GM21786 (cell line): ENCODE measurements around the gene ATP2B1.

Experiments
- ATAC-seq: cut with Tn5 transposase; IDR thresholded peaks from one replicate; pipeline ENCODE4 v1.9.1; 2021; ENCODE audit not compliant: unreplicated experiment

The ATP2B1 gene

DNA sequence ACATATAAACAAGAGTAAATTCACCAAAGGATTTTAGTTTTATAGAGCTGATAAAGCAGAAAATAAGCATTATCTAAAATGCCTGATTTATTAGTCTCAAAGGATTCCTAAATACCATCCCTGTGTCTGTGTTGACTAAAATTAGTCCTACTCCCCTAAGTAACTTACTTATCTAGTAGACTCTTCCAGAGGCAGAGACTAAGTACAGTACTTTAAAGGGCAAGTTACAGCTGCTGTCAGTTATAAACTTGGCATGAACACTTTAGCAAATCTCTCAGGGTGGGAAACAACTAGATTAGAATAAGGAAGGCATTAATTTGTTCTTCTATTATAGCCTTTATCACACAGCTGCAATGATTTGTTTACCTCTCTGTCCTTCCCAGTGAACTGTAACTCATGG is 46.0 kb downstream of the ATP2B1 start:
- no peak for ATAC-seq

DNA sequence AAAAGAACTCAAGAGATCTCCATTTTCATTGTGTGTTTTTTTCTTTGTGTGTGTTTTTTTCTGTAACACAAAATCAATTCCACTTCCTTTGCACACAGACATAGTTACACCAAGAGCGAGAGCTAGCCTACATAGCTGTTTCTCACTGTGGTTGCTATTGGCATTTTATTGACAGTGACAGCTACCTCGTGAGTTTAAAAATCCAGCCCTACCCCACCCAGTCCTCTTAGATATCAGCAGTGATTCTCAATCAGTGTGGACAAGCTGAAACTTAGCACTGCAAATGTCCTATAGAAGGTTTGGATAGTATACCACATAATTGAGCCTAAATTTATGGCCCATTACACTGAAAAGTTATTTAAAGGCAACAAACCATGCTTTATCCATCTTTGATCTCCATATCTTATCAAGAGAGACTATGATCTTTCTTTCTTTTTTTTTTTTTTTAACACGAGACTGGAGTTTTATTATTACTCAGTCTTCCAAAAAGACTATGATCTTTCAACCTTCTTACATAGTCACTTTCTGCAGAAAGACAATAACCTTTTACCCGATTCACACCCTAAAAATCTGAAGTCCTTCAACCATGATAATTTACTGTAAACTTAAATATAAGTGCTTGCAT is 46.8 kb downstream of the ATP2B1 start:
- peak; percentile 26 for ATAC-seq

DNA sequence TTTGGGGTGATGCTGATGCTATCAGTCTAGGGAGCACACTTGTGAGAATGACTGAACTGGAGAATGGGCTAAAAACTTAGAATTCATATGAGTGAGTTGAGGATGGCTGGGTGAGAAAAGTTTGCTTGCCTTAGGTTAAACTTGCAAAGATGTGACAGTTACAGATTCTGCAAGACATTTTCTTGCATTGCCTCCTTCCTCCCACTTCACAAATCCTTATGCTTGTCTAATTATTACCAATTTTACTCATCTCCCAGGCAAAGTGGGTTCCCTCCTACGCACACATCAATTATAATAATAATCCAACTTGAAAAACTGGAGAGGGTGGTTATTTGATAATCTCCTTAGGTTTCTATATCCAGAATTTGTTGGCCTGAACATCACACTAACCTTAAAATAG is 50.9 kb downstream of the ATP2B1 start:
- no peak for ATAC-seq

DNA sequence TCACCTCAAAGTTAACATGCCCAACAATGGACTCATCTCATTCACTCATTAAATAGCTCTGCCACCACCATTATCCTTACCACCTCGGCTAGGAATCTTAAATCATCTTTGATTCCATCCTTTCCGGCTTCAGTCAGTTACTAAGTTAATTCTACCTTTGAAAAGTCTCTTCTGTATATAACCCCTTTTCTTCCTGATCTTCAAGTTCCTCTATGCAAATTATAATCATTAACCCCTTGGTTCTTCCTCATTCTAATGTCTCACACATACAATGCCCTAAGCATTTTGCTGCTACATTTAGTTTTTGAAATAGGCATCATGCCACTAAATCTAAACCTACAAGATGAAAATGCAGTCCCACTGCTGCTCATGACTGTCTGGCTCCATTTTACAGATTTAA is 51.6 kb downstream of the ATP2B1 start:
- ATAC-seq = no peak

DNA sequence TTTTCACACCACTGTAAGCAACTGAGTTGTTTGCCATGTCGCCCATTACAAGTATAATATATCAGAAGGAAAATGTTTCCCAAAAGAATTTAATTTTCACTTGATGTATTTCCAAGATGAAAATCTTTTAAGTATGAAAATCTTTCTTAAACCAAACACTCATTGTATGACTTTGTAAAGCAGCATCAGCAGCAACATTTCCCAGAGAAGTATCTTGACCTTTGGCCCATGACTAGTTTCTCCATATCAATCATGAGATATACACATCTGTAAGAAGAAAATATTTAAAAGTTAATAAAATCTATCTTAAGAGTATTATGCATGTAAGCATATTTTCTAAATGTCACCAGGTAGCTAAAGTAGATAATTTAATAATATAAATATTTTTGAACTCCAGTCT is 52.8 kb downstream of the ATP2B1 start:
- no peak for ATAC-seq

DNA sequence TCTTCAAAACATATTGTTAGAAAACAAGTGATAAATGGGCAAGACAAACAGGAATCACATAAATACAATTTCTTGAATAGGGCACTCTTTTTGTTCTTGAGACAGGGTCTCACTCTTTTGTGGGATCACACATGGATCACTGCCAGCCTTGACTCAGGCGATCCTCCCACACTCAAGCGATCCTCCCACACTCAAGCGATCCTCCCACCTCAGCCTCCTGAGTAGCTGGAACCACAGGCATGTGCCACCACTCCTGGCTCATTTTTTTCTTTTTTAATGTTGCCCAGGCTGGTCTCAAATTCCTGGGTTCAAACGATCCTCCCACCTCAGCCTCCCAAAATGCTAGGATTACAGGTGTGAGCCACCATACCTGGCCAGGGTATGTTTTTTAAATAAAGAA is 57.4 kb downstream of the ATP2B1 start:
- no peak for ATAC-seq

DNA sequence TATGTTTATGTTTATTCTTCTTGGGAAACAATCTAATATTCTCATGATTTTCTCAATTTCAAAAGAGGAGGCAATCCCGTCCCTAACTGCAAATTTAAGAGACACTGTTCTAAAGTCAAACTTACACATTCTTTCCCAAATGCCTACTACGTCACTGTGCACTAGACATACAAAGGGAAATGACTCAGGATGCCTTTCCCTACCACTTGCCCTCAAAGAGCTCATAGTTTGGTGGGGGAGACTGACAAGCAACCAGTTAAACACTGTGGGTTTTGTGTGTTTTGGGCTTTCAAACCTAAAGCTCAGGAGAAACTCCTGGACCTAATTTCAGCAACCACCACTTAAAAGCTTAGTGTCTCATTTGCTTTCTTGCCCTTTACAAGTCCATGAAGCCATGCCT is 58.4 kb downstream of the ATP2B1 start:
- ATAC-seq = no peak

DNA sequence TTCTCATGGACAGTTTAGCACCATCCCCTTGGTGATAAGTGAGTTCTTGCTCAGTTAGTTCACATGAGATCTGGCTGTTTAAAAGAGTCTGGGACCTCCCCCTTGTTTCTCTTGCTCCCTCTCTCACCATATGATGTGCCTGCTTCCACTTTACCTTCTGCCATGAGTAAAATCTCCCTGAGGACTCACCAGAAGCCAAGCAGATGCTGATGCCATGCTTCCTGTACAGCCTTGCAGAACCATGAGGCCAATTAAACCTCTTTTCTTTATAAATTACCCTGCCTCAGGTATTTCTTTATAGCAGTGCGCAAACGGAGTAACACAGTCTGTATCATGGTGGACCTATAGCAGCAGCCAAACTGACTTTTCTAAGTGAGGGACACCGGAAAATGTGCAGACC is 58.8 kb downstream of the ATP2B1 start:
- no peak for ATAC-seq

DNA sequence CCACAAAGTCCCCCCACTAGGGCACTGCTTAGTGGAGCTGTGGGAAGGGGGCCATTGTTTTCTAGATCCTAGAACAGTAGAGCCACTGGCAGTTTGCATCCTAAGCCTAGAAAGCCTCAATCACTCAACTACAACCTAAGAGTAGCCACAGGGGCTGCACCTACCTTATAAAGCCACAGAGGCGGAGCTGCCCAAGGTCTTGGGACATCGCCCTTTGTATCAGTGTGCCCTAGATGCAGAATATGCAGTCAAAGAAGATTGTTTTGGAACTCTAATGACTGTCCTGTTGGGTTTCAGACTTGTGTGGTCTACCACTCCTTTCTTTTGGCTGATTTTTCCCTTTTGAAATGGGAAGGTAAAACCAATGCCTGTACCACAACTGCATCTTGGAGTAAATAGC is 59.5 kb downstream of the ATP2B1 start:
- no peak for ATAC-seq

DNA sequence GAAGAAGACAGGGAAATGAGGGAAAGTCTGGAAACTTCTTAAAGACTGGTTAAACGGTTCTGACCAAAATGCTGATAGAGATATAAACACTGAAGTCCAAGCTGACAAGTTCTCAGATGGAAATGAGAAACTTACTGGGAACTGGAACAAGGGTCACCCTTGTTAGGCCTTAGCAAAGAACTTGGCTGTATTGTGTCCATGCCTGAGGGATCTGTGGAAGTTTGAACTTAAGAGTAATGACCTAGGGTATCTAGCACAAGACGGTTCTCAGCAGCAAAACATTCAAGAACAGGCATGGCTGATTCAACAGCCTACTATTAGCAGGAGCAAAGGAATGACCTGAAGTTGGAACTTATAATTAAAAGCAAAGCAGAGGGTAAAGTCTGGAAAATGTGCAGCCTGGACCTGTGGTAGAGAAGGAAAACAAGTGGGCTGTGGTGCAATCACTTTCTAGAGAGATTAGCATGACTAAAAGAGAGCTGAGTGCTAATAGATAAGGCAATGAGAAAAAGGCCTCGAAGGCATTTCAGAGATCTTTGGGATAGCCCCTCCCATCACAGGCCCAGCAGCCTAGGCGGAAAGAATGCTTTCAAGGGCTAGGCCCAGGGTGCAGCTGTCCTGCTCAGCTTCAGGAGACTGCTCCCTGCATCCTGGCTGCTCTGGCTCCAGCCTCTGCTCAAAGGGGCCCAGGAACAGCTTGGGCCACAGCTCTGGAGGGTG is 60.3 kb downstream of the ATP2B1 start:
- ATAC-seq = no peak

DNA sequence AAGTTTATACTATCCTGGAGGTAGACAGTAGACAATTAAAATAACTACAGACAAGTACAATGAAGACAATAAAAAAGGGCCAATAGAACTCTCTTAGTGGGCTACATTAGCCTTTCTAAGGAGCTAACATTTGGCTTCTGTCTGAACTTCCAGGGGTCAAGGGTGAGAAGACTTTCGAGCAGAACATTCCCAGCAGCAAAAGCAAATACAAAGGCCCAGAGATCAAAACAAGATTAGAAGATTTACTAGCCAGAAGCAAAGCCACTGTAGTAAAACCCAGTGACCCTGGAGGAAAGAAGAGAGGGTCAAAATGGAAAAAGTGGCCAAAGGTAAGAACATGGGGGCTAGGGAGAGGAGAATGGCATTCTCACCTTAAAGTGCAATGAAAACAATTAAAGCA is 63.2 kb downstream of the ATP2B1 start:
- ATAC-seq = no peak

DNA sequence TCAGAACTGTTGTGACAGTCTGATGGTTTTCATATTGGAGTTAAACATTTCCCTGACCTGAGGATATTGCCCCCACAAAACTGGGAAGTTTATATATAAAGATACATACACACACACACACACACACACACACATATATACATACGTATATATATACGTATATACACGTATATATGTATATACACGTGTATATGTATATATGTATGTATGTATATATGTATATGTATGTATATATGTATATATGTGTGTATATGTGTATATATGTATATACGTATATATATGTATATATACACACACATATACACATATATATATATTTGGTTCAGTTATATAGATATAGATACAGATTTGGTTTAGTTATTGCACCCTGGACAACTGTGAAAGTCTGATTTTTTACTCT is 65.7 kb downstream of the ATP2B1 start:
- ATAC-seq = no peak

DNA sequence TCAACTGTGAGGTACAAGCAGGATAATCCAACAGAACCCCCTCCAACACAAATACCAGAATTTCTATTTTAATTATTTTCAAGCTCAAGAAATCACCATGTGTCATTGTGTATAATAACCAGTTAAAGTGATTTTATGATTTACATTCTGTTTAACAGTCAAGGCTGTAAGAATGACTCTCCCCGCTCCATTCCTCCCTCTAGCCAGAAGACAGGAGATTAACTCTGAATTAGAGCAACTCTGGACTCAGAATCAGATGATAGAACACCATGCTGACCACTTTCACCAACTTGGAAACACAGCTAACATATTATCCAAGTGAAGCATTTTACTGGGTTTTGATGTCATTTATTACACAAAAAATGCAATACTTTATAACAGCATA is 71.9 kb downstream of the ATP2B1 start:
- ATAC-seq = no peak

DNA sequence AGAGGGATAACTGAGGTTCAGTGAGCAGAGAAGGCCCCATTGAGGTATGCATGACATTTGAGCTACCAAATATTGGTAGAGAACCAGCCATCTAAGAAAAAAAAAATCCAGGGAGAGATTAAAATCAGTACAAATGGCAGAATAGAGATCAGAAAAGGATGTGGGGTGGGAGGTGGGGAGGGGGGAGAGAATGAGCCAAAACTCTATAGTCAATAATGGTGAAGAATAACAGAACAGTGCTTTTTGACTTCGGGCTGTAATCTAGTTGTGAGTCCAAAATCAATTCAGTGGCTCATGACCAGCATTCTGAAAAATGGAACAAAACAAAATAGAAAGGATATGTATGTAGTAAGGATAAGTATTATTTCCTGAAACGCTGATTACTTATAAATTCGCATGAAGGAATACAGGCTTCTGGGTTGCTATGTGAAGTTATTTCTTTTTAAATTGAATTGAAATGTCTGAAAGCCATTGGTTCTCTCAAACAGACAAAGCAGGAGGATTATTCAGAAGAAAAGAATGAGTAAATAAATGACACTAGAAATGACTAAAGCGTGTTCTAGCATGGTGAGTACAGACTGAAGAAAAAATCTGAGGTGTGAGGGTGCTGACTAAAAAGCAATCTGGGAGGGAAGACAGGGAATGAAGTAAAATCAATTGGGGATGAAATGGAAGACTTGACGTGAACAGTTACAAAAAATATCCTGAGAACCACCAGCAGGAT is 72.4 kb downstream of the ATP2B1 start:
- no peak for ATAC-seq

DNA sequence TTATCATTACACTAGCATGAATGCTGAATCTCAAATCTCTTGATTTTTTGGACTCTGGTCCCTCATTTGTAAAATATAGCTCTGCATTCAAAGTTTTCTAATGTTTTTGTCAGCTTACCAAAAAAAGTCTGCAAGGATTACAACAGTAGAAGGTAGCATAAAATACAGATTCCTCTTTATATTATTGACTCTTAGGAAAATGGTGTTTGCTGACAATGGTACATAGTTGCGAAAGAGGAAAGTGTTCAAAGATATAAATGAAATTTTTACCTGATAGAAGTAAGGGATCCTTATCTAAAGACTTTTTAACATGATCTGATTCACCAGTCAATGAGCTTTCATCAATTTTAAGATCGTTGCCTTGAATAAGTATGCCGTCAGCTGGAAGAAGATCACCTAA is 74.1 kb downstream of the ATP2B1 start:
- no peak for ATAC-seq

DNA sequence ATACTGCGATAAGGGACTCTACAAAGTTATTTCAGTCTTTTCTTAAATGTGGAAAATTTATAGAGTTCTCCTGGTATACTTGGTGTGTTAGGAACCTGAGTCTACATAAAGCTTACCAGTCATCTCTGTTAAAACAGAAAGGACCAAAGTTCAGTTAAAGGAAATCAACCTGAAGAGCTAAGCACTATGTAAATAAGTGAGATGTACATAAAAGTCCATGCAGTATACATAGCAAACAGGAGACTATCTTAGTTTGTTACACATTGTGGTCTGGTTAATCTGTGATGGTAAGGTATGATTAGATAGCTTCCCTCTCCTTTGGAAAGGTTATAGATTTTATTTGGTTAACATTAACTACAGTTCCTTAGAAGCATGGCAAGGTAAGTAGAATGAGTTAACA is 75.9 kb downstream of the ATP2B1 start:
- ATAC-seq = no peak

DNA sequence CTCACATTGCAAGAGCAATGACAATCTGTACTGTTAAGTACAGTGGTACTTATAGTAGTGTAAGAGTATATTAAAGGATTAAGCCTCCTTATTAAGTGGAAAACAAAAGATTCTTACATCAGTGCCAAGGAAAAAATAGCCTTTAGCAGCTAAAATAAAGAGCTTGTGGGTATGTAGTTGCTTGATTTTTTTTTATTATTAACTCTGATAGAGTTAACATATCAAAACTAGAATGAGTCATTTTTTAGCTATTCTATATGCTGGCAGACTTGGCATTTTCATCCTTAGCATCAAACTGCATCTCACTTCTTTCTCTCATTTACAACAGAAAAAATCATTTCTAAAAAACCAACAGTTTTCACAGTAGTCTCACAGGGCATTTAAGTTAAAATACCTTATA is 86.5 kb downstream of the ATP2B1 start:
- no peak for ATAC-seq

DNA sequence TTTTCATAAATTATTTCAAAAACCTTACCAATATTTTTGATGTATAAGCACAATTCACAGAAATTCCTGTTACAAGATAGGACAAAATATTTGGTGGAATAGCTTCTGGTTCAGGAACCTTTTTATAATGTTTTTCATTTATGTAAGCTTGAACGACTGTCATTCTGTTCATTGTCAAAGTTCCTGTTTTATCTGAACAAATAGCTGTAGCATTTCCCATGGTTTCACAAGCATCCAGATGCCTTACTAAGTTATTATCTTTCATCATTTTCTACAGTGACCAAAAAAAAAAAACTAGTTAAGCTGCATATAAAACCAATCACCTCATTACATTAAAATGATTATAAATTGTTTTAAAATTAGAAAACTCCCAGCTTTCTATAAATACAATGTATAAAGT is 87.1 kb downstream of the ATP2B1 start:
- no peak for ATAC-seq

DNA sequence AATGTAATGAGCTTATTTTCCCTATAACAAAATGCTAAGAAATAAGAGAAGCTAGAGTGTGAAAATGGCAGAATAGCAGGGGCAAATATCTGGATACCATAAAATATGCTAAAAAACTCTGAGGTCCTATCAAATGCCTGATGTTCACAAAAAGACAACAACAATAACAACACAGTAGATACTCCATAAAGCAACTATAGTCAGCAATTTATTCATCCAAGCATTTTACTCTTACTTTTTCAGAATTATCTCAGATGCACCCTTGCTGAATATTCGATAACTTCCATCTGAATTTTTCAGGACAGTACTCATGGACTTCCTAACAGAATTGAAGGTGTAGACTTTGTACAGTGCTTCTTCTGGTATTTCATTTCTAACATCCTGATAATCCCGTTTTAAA is 88.9 kb downstream of the ATP2B1 start:
- ATAC-seq = no peak

DNA sequence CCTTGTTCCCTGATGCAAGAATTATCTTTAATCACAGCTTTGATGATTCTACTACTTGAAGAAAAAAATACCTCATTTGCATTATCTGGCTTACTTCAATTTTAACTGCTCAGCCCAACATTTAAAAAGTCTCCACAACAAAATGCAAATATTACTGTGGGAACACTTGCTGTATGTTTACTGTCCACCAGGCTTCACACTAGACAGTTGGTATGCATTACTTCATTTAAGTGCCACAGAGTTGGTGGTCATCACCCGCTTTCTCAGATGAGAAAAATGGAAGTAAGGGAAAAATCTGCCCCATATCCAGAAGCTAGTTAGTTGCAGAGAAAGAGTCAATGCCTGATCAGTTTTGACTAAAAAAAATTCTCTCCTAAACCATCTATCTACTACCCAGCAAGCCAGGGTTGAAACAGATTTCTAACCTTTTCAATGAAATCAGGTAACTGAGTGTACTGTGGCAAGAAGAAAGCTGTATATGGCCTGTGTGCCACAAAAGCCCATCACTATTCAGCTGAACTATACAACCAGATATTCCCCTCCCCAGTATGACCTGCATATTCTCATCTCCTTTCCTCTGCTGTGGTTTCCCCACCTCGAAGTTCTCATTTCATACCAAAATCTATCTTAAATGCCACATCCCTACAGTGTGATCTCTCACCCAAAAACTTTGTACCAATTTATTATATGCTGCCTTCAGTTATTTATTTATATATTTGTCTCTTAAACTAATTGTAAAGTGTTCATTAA is 90.3 kb downstream of the ATP2B1 start:
- no peak for ATAC-seq

DNA sequence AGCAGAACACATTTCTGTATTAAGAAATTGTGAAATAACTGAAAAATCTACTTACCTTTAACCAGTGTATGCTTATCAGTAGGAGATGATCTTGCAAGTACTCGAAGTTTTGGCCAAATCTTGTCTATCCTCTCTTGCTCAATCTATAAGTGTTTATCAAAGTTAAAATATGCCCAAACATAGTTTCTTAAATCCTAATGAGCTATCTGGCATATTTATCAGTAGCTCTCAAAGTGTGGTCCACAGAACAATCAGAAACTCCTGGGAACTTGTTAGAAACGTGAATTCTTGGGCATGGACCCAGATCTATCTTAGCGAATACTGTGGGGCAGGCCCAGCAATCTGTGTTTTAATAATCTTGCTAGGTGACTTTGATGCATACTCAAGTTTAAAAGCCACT is 98.3 kb downstream of the ATP2B1 start:
- ATAC-seq = no peak

DNA sequence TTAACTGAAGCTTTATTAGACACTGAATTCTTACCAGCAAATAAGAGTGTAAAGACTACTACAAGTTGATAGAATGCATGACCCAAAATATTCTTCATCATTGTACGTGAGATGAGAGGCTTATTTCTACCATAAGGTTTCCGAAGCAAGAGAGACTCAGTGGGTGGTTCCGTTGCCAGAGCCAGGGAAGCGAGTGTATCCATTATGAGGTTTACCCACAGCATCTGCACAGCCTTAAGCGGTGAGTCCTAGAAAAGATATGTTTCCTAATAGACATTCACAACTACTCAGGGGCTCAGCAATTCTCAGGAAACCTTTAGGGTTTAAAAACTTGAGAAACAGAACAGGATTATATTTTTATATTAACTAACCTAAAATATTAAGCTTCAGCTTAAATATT is 105.0 kb downstream of the ATP2B1 start:
- no peak for ATAC-seq
